Stimulated activated naive CD8-positive, alpha-beta T cell treated with anti-CD3 and anti-CD28 coated beads, Interleukin-15, Interleukin-2, amounts not matched to agents 100 ng/mL and 50 ng/mL, for 24 hours (primary cell): ENCODE results near the gene PDE4C.
A peak's percentile ranks its signal among the peaks of the same experiment; 100 is the strongest.

Experiments used
- H3K27ac Mint-ChIP-seq: one replicate; pipeline ENCODE4 v1.8.0; 2021; ENCODE audit warnings: mild to moderate bottlenecking, mixed read lengths
- H3K27me3 Mint-ChIP-seq: one replicate; pipeline ENCODE4 v1.8.0; 2021; ENCODE audit warnings: mixed read lengths
- H3K36me3 Mint-ChIP-seq: one replicate; pipeline ENCODE4 v1.8.0; 2021; ENCODE audit warnings: low read depth, mixed read lengths
- H3K4me1 Mint-ChIP-seq: one replicate; pipeline ENCODE4 v1.8.0; 2021; ENCODE audit warnings: low read depth, mixed read lengths
- H3K4me3 Mint-ChIP-seq: one replicate; pipeline ENCODE4 v1.8.0; 2021; ENCODE audit warnings: mild to moderate bottlenecking, mixed read lengths
- H3K9me3 Mint-ChIP-seq: one replicate; pipeline ENCODE4 v1.8.0; 2021; ENCODE audit warnings: mixed read lengths

Gene PDE4C

DNA sequence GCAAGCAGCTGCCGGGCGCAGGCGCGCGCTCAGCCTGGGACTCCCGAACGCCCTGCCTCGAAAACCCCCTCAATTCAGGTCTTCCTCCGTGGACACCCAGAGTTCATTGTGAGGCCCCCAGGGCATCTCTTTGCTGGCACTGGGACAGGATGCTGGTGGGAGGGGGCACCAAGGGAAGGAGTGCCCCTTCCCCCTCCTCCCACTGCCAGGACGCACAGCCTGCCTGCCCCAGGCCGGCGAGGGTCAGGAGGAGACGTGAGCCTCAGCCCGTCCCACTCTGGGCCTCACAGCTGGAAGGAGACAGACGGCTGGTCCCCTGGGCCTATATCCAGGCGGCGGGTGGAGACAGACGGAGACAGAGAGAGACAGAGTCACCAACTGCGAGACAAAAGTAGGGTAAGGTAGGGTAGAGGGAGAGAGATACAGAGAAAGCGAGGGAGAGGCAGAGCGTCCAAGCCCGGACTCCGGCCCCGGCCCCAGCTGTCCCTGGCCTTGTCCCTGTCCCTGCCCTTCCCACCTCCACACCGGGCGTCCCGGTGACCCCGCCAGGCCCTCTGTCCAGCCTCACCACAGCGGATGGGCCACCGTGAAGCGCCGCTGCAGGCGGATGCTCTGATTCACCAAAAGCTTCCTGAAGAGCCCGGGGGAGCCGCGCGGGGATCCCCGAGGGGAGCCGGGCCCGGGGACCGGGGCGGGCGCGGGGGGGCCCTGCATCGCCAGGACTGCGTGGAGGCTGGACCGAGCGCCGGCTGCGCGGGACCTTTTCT lies at the start of gene PDE4C:
PDE4C (minus strand) TSS at position 737 of the 767 bp plus-strand sequence; CDS start at position 714, 23 bp downstream.
- no peak within 1 kb of the TSS for H3K27ac Mint-ChIP-seq
- peaks cover 26% of the 10 kb centered on the region for H3K4me1 Mint-ChIP-seq
- H3K27me3 Mint-ChIP-seq = peaks cover 68% of the 10 kb centered on the region
- H3K9me3 Mint-ChIP-seq = no peaks in the 10 kb centered on the region
- H3K36me3 Mint-ChIP-seq = no peaks in the 10 kb centered on the region
- H3K4me3 Mint-ChIP-seq = no peak within 1 kb of the TSS

GRCh38 chr19:18274781-18275356 lies 48.6 kb upstream of the PDE4C start:
- peak overlapping the region; percentile 52 for H3K27ac Mint-ChIP-seq
- H3K36me3 Mint-ChIP-seq = peaks cover 25% of the 10 kb centered on the region

GRCh38 chr19:18274219-18274780 lies 48.1 kb upstream of the PDE4C start, which contains the start of gene IQCN:
IQCN (minus strand) TSS chr19:18274452; CDS start chr19:18269478, 4,974 bp downstream.
- Mint-ChIP-seq H3K4me3 (no peak within 1 kb of the TSS), H3K27ac (peak within 1 kb of the TSS; percentile 52), H3K27me3 (no peaks in the 10 kb centered on the region), H3K36me3 (peaks cover 19% of the 10 kb centered on the region), H3K4me1 (peaks cover 45% of the 10 kb centered on the region), H3K9me3 (no peaks in the 10 kb centered on the region)

More at GRCh38 chr19:18274781-18275356, 48.6 kb upstream of the PDE4C start:
- Mint-ChIP-seq H3K4me3 (no peak overlapping the region), H3K4me1 (peaks cover 47% of the 10 kb centered on the region), H3K9me3 (no peaks in the 10 kb centered on the region), H3K27me3 (no peaks in the 10 kb centered on the region)

DNA sequence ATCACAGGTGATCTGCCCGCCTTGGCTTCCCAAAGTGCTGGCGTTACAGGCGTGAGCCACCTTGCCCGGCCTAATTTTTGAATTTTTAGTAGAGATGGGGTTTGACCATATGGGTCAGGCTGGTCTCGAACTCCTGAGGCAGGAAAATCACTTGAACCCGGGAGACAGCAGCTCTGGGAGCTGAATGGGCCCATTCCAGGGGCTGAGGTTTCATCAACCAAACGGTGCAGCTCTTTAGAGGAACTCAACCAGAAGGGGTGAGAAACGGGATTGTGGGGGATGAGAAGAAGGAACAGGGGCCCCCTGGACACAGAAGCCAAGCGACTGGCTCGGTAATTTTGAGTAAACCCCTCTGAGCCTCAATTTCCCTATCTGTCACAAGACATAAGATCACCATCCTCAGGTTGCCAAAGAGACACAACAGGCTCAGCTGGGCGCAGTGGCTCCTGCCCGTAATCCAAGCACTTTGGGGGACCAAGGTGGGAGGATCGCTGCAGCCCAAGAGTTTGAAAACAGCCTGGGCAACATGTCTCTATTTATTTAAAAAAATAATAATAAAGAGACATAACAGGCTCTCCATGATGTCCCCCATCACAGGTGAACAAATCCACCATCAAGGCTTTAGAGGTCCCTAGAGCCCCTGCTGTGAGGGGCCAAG lies 47.5 kb upstream of the PDE4C start:
- no peak overlapping the region for H3K4me3 Mint-ChIP-seq
- H3K4me1 Mint-ChIP-seq = peaks cover 39% of the 10 kb centered on the region
- H3K27me3 Mint-ChIP-seq = no peaks in the 10 kb centered on the region
- H3K27ac Mint-ChIP-seq = no peak overlapping the region
- H3K9me3 Mint-ChIP-seq = no peaks in the 10 kb centered on the region
- H3K36me3 Mint-ChIP-seq = peaks cover 13% of the 10 kb centered on the region

- no peaks in the 10 kb centered on the region for H3K36me3 Mint-ChIP-seq
- H3K27me3 Mint-ChIP-seq = no peaks in the 10 kb centered on the region
- peaks cover 21% of the 10 kb centered on the region for H3K4me1 Mint-ChIP-seq
- no peak overlapping the region for H3K4me3 Mint-ChIP-seq
- H3K27ac Mint-ChIP-seq = no peak overlapping the region
- no peaks in the 10 kb centered on the region for H3K9me3 Mint-ChIP-seq
Measured at GRCh38 chr19:18271433-18271841, 45.2 kb upstream of the PDE4C start.

GRCh38 chr19:18270326-18270725 lies 44.1 kb upstream of the PDE4C start:
- Mint-ChIP-seq H3K4me3 (no peak overlapping the region), H3K27me3 (no peaks in the 10 kb centered on the region), H3K9me3 (no peaks in the 10 kb centered on the region), H3K36me3 (no peaks in the 10 kb centered on the region), H3K27ac (no peak overlapping the region), H3K4me1 (peaks cover 12% of the 10 kb centered on the region)

DNA sequence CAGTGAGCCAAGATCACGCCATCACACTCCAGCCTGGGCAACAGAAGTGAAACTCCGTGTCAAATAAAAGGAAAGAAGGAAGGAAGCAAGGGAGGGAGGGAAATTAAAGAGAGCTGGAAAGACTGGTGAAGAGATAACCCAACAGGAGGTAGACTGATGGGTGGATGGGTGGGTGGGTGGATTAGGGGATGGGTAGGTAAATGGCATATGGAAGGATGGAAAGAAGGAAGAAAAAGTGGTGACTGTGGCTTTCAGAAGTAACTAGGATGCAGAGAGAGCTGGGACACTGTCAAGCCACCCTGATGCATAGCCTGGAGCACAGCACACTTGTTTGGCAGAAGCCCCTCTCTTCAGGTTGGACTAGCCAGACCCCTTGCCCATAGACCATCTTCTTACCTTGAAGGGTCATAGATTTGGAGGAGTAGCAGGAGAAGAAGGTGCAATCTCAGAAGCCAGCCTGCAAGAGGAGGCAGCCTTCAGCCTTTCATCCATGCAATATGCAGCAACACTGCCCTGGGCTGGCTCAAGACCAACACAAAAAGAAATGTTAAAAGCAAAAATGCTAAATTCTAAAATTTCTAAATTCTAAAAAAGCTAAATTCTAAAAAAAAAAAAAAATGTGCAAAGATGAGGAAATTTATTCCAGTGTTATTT lies 43.0 kb upstream of the PDE4C start:
- H3K27ac Mint-ChIP-seq = no peak overlapping the region
- peaks cover 1% of the 10 kb centered on the region for H3K4me1 Mint-ChIP-seq
- no peak overlapping the region for H3K4me3 Mint-ChIP-seq
- H3K27me3 Mint-ChIP-seq = no peaks in the 10 kb centered on the region
- no peaks in the 10 kb centered on the region for H3K36me3 Mint-ChIP-seq
- H3K9me3 Mint-ChIP-seq = no peaks in the 10 kb centered on the region

DNA sequence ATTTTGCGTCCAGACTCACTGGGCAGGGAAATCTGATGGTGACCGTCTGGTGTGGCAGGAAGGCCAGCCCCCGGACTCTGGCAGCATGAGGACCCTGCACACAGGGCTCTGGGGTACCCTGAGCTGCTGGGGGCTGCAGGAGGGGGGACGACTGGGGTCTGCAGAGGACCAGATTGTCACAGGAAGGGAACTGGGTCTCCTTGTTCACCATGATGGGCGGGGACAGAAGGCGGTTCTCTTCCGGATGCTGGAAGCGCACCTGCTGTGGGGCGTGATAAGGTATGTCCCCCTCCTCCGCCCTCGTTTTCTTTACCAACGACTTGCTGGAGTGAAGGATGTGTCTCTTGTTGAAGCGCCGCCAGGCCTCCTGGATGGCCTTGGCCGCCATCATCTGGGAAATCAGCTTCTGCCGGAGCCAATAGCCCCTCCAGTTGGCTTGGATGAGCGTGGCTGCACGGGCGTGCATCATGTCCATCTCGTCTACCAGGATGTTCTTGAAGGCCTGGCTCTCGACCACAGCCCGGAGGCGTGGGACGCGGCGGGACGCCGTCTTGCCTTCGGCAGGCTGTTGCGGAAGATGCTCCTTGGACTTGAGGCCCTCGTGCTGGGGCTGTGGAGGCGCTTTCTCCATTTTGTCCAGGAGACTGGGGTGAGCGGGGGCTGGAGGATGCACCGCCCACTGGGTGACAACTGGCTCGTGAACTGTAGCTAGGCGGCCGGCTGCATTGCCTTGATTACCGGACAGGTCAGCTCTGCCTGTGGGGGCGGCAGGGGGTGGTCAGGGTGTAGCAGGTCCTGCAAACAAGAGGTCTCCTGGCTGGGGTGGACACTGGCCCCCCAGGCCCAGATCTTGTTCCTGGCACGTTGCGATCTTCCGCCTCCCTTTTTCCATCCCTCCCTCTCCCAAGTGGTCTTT lies 40.8 kb upstream of the PDE4C start:
- Mint-ChIP-seq H3K27ac (no peak overlapping the region), H3K4me3 (no peak overlapping the region), H3K4me1 (no peaks in the 10 kb centered on the region), H3K27me3 (no peaks in the 10 kb centered on the region), H3K9me3 (no peaks in the 10 kb centered on the region), H3K36me3 (no peaks in the 10 kb centered on the region)

DNA sequence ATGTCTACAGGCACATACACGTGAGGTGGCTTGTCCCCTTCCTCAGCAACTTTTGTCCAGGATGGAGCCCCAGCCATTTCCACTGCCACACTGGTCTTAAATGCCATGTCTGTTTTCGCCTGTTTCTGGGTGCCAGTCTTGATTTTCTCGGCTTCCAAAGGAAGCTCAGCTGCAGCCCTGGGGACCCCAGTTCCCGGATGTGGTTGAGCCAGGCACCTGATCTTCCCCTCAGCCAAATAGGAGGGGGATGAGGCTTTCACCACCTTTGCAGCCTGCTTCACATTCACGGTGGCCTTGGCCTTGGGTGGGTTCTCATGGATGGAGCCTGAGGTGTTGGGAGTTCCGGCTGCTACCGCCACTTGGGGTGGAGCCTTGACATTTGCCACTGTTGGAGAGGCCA lies 39.3 kb upstream of the PDE4C start:
- H3K27ac Mint-ChIP-seq = no peak overlapping the region
- no peaks in the 10 kb centered on the region for H3K27me3 Mint-ChIP-seq
- no peaks in the 10 kb centered on the region for H3K36me3 Mint-ChIP-seq
- no peaks in the 10 kb centered on the region for H3K4me1 Mint-ChIP-seq
- H3K9me3 Mint-ChIP-seq = no peaks in the 10 kb centered on the region
- no peak overlapping the region for H3K4me3 Mint-ChIP-seq

DNA sequence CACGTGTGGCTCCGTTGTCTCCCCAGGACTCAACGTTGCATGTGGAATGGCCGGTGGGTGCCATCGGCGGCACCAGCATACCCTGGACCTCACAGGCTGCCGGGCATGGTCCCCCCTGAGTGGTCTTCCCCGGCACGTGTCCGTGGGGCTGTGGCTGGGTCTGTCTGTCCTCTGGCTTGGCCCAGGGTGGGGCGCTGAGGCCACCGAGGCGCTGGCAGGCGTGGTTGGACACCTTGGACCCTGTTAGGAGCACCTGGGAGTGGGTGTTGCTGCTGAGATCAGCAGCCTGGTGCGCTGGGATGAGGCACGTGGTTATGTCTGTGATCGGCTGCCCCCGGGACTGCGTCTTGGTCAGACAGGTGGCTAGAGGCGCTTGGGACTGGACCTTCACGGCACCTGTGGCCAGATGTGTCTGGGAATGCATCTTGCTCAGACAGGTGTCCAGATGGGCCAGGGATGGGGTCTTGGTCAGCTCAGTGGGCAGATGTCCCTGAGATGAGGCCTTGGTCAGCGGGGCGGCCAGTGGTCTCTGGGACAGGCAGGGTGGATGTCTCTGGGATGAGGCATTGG lies 38.8 kb upstream of the PDE4C start:
- H3K4me1 Mint-ChIP-seq = no peaks in the 10 kb centered on the region
- H3K27ac Mint-ChIP-seq = no peak overlapping the region
- no peaks in the 10 kb centered on the region for H3K9me3 Mint-ChIP-seq
- no peak overlapping the region for H3K4me3 Mint-ChIP-seq
- H3K36me3 Mint-ChIP-seq = no peaks in the 10 kb centered on the region
- H3K27me3 Mint-ChIP-seq = no peaks in the 10 kb centered on the region

DNA sequence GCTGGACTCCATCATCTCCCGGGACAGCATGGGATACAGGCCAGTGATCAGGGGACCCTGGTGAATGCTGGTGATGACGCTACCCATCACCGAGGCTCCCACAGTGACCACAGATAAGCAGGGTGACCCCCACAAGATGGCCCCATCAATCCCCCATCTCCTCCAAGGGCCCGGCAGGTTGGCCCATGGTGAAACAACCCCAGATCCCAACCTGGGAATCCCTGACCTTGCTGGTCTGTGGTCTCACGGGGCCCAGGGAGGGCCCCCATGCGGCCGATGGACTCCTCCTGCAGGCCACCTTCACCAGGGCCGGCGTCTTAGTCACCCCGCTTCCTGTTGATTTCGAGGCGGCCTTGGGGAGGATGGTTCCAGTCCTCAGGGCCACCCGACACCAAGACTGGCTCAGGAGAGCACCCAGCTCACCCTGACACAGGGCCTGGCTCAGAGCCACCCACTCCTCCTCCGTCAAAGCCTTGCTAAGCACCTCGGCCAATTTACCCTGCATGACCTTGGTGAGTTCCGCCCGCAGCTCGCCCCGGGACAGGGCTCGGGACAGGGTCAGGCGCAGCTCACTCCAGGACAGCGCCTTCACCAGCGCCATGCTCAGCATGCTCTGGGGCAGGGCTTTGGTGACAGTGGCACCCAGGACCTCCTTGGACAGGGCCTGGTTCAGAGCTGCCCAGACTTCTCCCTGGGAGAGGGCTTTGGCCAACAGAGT lies 38.1 kb upstream of the PDE4C start:
- Mint-ChIP-seq H3K27ac (no peak overlapping the region), H3K4me1 (no peaks in the 10 kb centered on the region), H3K36me3 (no peaks in the 10 kb centered on the region)

GRCh38 chr19:18263324-18264136 lies 37.3 kb upstream of the PDE4C start:
- no peak overlapping the region for H3K4me3 Mint-ChIP-seq
- H3K36me3 Mint-ChIP-seq = no peaks in the 10 kb centered on the region
- H3K27me3 Mint-ChIP-seq = no peaks in the 10 kb centered on the region
- no peak overlapping the region for H3K27ac Mint-ChIP-seq
- no peaks in the 10 kb centered on the region for H3K4me1 Mint-ChIP-seq
- H3K9me3 Mint-ChIP-seq = no peaks in the 10 kb centered on the region

More for the DNA sequence above, 38.1 kb upstream of the PDE4C start:
- no peaks in the 10 kb centered on the region for H3K27me3 Mint-ChIP-seq
- H3K4me3 Mint-ChIP-seq = no peak overlapping the region
- H3K9me3 Mint-ChIP-seq = no peaks in the 10 kb centered on the region
